GM21619 (cell line): ENCODE measurements around the gene ENTR1.
"Not testable (repeated sequence)": the region's sequence is repeated elsewhere in the genome, so short reads cannot be mapped to it uniquely, and the experiment has no call there.

Experiments
- ATAC-seq: cut with Tn5 transposase; IDR thresholded peaks from one replicate; pipeline ENCODE4 v1.9.1; 2021; ENCODE audit not compliant: unreplicated experiment

Gene ENTR1

GRCh38 chr9:136421791-136422190, 11.4 kb upstream of the ENTR1 start:
- ATAC-seq: no peak

GRCh38 chr9:136419092-136419420, 8.6 kb upstream of the ENTR1 start:
- no peak for ATAC-seq

- no peak for ATAC-seq
Measured at GRCh38 chr9:136418182-136419091, 8.0 kb upstream of the ENTR1 start.

- no peak for ATAC-seq
Measured at GRCh38 chr9:136416914-136417313, 6.5 kb upstream of the ENTR1 start.

- ATAC-seq: no peak
Measured at GRCh38 chr9:136416427-136416826, 6.0 kb upstream of the ENTR1 start.

GRCh38 chr9:136412962-136413361, 2.5 kb upstream of the ENTR1 start:
- ATAC-seq: no peak

GRCh38 chr9:136411378-136411777, 964 bp upstream of the ENTR1 start:
- ATAC-seq: no peak

GRCh38 chr9:136409557-136410455, 608 bp downstream of the ENTR1 start:
- ATAC-seq: peak; percentile 32

- no peak for ATAC-seq
Measured at GRCh38 chr9:136407911-136408310, 2.5 kb downstream of the ENTR1 start.

- not testable (repeated sequence) for ATAC-seq
Measured at GRCh38 chr9:136407061-136407460, 3.4 kb downstream of the ENTR1 start.

GRCh38 chr9:136405904-136406303, 4.5 kb downstream of the ENTR1 start:
- ATAC-seq: not testable (repeated sequence)

- no peak for ATAC-seq
Measured at GRCh38 chr9:136405481-136405880, 4.9 kb downstream of the ENTR1 start.

- no peak for ATAC-seq
Measured at GRCh38 chr9:136404801-136405136, 5.6 kb downstream of the ENTR1 start.

- ATAC-seq: no peak
Measured at GRCh38 chr9:136403915-136404800, 6.3 kb downstream of the ENTR1 start.

GRCh38 chr9:136403538-136403914, 6.9 kb downstream of the ENTR1 start:
- ATAC-seq: peak; percentile 27

GRCh38 chr9:136402067-136402466, 8.3 kb downstream of the ENTR1 start:
- no peak for ATAC-seq

- no peak for ATAC-seq
Measured at GRCh38 chr9:136401173-136401922, 9.1 kb downstream of the ENTR1 start.

- ATAC-seq: peak; percentile 55
Measured at GRCh38 chr9:136400038-136400834, 10.2 kb downstream of the ENTR1 start, which contains the start of gene SNAPC4. SNAPC4 (minus strand) TSS chr9:136400170; CDS start chr9:136398428, 1,742 bp downstream.
